Gastrocnemius medialis (tissue), 4 donors: Measurements from ENCODE around the gene APOBEC3G.

Experiments
- CTCF ChIP-seq, 5 experiments: fragments of 450-650 bp in 3 of 5; fragments of 200-600 bp in 2 of 5; sonication (generic) in 2 of 5; IDR thresholded peaks in 4 of 5; conservative IDR thresholded peaks in 1 of 5; 1 replicate in 4 of 5; 2 replicates in 1 of 5; pipeline ENCODE4 v1.5.1; 2016 to 2019; ENCODE audit warnings: antibody characterized with exemption in 5 of 5, mild to moderate bottlenecking in 3 of 5, moderate library complexity in 3 of 5
- POLR2A ChIP-seq, 2 donors: fragments of 450-650 bp; IDR thresholded peaks; one replicate each; pipeline ENCODE4 v1.6.1; 2017; ENCODE audit warnings: antibody characterized with exemption in 2 of 2, mild to moderate bottlenecking in 2 of 2, moderate library complexity in 2 of 2

- TF ChIP-seq POLR2A (IDR thresholded peaks at IDR 0.05) (no peak), CTCF (IDR thresholded peaks at IDR 0.05 in 4 of 5, conservative IDR thresholded peaks at IDR 0.05 in 1 of 5) (no peak)
Measured at GRCh38 chr22:39028281-39028680, 48.8 kb upstream of the APOBEC3G start.
